HEK293T (cell line): ENCODE data around the gene BACE1.

ENCODE experiments used
- CTCF ChIA-PET: fragments of 350-600 bp; formaldehyde crosslinking; extraction: SDS; loops from one replicate; lab custom pipeline; 2021; ENCODE audit warnings: antibody characterized with exemption, inconsistent platforms; lab: Yijun Ruan, JAX
- POLR2A ChIA-PET: fragments of 350-600 bp; formaldehyde crosslinking; extraction: SDS; loops from one replicate; lab custom pipeline; 2020; ENCODE audit warnings: antibody characterized with exemption, inconsistent platforms; lab: Yijun Ruan, JAX
- DNase-seq: peaks from one replicate; pipeline ENCODE4 v3.0.0; 2012; ENCODE audit warnings: mixed read lengths; ENCODE audit errors: extremely low spot score
- ARNT ChIP-seq: fragments of 450-650 bp; IDR thresholded peaks from 2 replicates; pipeline ENCODE4 v1.6.1; 2017; ENCODE audit warnings: mild to moderate bottlenecking
- BHLHE40 ChIP-seq: fragments of 450-650 bp; IDR thresholded peaks from 2 replicates; pipeline ENCODE4 v1.6.1; 2016; ENCODE audit warnings: mild to moderate bottlenecking, moderate library complexity, borderline replicate concordance
- CTBP1 ChIP-seq: fragments of 450-650 bp; IDR thresholded peaks from 2 replicates; pipeline ENCODE4 v1.6.1; 2016; ENCODE audit warnings: borderline replicate concordance
- ELF4 ChIP-seq: fragments of 450-650 bp; IDR thresholded peaks from 2 replicates; pipeline ENCODE4 v1.6.1; 2017; ENCODE audit warnings: antibody characterized with exemption
- FOXA1 ChIP-seq: fragments of 450-650 bp; IDR thresholded peaks from 2 replicates; pipeline ENCODE4 v1.6.1; 2016; ENCODE audit warnings: mild to moderate bottlenecking
- FOXK2 ChIP-seq: fragments of 450-650 bp; IDR thresholded peaks from 2 replicates; pipeline ENCODE4 v1.6.1; 2016; ENCODE audit warnings: mild to moderate bottlenecking
- FOXM1 ChIP-seq: fragments of 450-650 bp; IDR thresholded peaks from 2 replicates; pipeline ENCODE4 v1.6.1; 2017; ENCODE audit warnings: mild to moderate bottlenecking, borderline replicate concordance
- HDGF ChIP-seq: fragments of 450-650 bp; IDR thresholded peaks from 2 replicates; pipeline ENCODE4 v1.6.1; 2017; ENCODE audit warnings: antibody characterized with exemption, borderline replicate concordance
- L3MBTL2 ChIP-seq: fragments of 450-650 bp; conservative IDR thresholded peaks from 2 replicates; pipeline ENCODE4 v1.6.1; 2016; ENCODE audit warnings: mild to moderate bottlenecking
- LEF1 ChIP-seq: fragments of 450-650 bp; IDR thresholded peaks from 2 replicates; pipeline ENCODE4 v1.6.1; 2017; ENCODE audit warnings: mild to moderate bottlenecking, borderline replicate concordance
- NFRKB ChIP-seq: fragments of 450-650 bp; IDR thresholded peaks from 2 replicates; pipeline ENCODE4 v1.6.1; 2016; ENCODE audit warnings: mild to moderate bottlenecking, moderate library complexity
- SP1 ChIP-seq: fragments of 450-650 bp; IDR thresholded peaks from 2 replicates; pipeline ENCODE4 v1.6.1; 2017
- SUZ12 ChIP-seq: fragments of 450-650 bp; IDR thresholded peaks from 2 replicates; pipeline ENCODE4 v1.6.1; 2016; ENCODE audit warnings: mild to moderate bottlenecking
- TARDBP ChIP-seq: fragments of 450-650 bp; IDR thresholded peaks from 2 replicates; pipeline ENCODE4 v1.6.1; 2016
- ZNF384 ChIP-seq: fragments of 450-650 bp; IDR thresholded peaks from 2 replicates; pipeline ENCODE4 v1.6.1; 2016
- TF ChIP-seq, protein P1 (sequence below): fragments of 450-650 bp; IDR thresholded peaks from 2 replicates; pipeline ENCODE4 v1.6.1; 2016

The BACE1 gene

DNA sequence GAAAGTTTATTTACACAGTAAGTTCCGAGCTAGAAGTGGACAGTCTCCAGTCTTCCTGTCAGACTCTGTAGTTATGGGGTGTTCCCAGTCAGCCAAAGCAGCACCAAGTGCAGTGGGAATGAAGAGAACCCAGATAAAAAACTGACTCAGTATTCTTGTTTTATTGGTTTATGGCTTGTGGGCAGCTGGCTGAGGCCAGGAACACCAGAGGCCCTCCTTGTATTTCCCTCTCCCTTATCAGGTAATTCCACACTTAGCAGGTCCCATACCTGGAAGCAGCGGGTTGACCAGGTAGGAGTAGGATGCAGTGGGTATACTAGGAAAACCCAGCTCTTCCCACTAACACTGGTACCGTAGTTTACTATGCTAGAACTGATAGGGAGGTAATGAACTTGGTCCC, 28.4 kb downstream of the BACE1 start:
- no peak for DNase-seq
- POLR2A ChIA-PET, result no interaction called here
- CTCF ChIA-PET, result no interaction called here
- TF ChIP-seq TARDBP, result no peak
- TF ChIP-seq L3MBTL2, result no peak
- TF ChIP-seq FOXM1, result no peak
- no peak for TF ChIP-seq BHLHE40

DNA sequence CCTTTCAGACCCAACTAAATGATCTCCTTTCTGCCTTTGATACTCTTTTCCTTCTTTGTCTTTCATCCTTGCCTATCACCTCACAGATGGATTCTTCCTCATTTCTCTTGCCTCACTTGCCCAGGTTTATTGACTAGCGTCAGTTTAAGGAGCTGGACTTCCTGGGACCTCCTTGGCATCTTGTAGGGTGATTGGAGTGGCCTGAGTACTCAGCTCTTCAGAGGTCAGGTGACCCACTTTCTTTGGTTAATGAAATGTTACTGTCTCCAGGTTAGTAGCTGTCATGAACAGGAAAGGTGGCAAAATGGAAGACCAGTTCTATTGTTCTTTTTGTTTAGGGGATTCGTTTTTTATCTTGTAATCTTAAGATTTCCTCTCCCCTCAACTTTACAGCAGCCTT, 29.5 kb downstream of the BACE1 start:
- ChIA-PET POLR2A (no interaction called here), CTCF (interaction anchor here (0.6 kb wide), 1 partner anchor 140 kb away, joined by 3 read pairs; no protein-coding TSS in a partner anchor)
- no peak for DNase-seq
- TF ChIP-seq TARDBP, result no peak
- TF ChIP-seq CTBP1, result no peak
- no peak for TF ChIP-seq ARNT
- TF ChIP-seq FOXA1, result no peak
- TF ChIP-seq SP1, result no peak
- TF ChIP-seq NFRKB, result no peak
- TF ChIP-seq, protein P1, sequence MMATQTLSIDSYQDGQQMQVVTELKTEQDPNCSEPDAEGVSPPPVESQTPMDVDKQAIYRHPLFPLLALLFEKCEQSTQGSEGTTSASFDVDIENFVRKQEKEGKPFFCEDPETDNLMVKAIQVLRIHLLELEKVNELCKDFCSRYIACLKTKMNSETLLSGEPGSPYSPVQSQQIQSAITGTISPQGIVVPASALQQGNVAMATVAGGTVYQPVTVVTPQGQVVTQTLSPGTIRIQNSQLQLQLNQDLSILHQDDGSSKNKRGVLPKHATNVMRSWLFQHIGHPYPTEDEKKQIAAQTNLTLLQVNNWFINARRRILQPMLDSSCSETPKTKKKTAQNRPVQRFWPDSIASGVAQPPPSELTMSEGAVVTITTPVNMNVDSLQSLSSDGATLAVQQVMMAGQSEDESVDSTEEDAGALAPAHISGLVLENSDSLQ, result no peak
- TF ChIP-seq FOXK2, result no peak
- TF ChIP-seq ELF4, result no peak
- TF ChIP-seq L3MBTL2, result no peak
- TF ChIP-seq FOXM1, result no peak

DNA sequence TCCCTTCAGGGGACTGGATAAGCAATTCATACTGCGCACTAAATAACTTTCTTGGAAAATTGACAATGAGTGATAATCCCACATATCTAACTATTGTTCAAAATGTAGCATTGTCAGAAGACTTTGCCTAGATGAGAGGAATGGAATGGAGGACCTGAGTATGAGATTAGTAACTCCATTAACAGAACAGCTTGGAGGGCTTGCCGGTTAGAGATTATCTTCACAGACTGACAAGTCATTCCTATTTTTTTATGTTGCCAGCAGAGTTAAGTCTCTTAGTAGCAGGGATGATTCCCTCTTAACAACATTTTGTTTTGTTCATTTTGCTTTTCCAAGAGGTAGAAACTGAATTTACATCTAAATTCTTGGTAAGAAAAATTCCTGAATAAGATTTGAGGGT, 32.0 kb downstream of the BACE1 start:
- no peak for DNase-seq
- ChIA-PET POLR2A (no interaction called here), CTCF (no interaction called here)
- TF ChIP-seq, protein P1, result no peak
- TF ChIP-seq L3MBTL2 (no peak), NFRKB (no peak), BHLHE40 (no peak), HDGF (no peak), ELF4 (no peak), ARNT (no peak), SP1 (no peak), LEF1 (no peak), FOXK2 (no peak), FOXM1 (no peak), TARDBP (no peak), CTBP1 (no peak)

DNA sequence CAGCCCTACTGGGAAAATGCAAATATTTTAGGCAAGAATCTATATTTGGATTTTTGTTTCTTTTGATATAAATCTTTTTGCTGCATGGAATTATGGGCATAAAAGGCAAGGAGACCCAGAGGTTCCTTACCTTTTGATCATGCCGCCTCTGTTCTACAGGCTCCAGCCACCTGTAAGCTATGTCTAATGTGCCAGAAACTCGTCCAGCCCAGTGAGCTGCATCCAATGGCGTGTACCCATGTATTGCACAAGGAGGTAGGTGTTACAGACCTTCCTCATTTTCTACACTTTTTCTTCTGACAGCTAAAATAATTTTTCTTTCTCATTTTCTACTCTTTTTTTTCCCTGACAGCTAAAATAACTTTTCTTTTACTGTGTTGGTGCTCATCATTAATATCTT, 33.1 kb downstream of the BACE1 start:
- ChIA-PET CTCF (interaction anchor here (0.6 kb wide), 1 partner anchor 55 kb away, joined by 4 read pairs; no protein-coding TSS in a partner anchor), POLR2A (no interaction called here)
- DNase-seq, result no peak
- TF ChIP-seq NFRKB (no peak), ZNF384 (no peak), LEF1 (no peak)

DNA sequence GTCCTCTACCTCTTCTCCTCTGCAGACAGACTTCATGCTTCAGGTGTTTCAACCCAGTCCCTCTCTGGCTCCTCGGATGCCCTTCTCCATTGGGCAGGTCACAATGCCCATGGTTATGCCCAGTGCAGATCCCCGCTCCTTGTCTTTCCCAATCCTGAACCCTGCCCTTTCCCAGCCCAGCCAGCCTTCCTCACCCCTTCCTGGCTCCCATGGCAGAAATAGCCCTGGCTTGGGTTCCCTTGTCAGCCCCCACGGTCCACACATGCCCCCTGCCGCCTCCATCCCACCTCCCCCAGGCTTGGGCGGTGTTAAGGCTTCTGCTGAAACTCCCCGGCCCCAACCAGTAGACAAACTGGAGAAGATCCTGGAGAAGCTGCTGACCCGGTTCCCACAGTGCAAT, 34.2 kb downstream of the BACE1 start:
- DNase-seq, result no peak
- no peak for TF ChIP-seq SP1
- TF ChIP-seq NFRKB, result no peak
- TF ChIP-seq FOXA1, result no peak
- TF ChIP-seq BHLHE40, result no peak
- TF ChIP-seq SUZ12, result no peak
- TF ChIP-seq, protein P1, result no peak
- no peak for TF ChIP-seq LEF1
- no peak for TF ChIP-seq ARNT
- ChIA-PET POLR2A (no interaction called here), CTCF (no interaction called here)

DNA sequence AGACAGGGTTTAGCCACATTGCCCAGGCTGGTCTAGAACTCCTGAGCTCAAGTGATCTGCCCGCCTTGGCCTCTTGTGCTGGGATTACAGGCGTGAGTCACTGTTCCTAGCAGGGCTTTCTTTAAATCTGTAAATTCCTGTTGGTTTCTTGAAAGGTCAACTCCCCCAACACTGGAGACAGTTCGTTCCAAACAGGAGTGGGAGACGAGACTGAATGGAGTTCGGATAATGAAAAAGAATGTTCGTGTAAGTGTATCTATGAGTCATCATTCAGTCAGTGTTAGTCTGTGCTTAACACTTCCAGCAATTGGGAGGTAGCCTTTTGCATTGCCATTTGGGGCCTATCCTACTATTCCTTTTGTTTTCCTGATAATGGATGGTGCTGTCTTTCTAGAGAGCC, 34.9 kb downstream of the BACE1 start:
- no peak for DNase-seq
- ChIA-PET CTCF (no interaction called here), POLR2A (no interaction called here)
- no peak for TF ChIP-seq TARDBP
- no peak for TF ChIP-seq L3MBTL2
- TF ChIP-seq, protein P1, result no peak
- TF ChIP-seq SUZ12, result no peak
- TF ChIP-seq ZNF384, result no peak
- TF ChIP-seq FOXK2, result no peak
- no peak for TF ChIP-seq SP1
- no peak for TF ChIP-seq CTBP1
- TF ChIP-seq BHLHE40, result no peak
- TF ChIP-seq FOXA1, result no peak
